Spleen (tissue), 7 donors: ENCODE results near the gene CUEDC1.

Source experiments
- CTCF ChIP-seq, 11 experiments: fragments of 200-600 bp in 7 of 11; fragments of 450-650 bp in 4 of 11; sonication (generic) in 4 of 11; IDR thresholded peaks in 8 of 11; conservative IDR thresholded peaks in 3 of 11; 1 replicate in 7 of 11; 2 replicates in 4 of 11; pipeline versions ENCODE4 v1.4.0 to v1.8.0; 2016 to 2021; ENCODE audit warnings: antibody characterized with exemption in 11 of 11, inconsistent platforms in 4 of 11, mild to moderate bottlenecking in 1 of 11
- POLR2A ChIP-seq, 3 donors: fragments of 450-650 bp; IDR thresholded peaks; one replicate each; pipeline ENCODE4 v1.5.1; 2017; ENCODE audit warnings: antibody characterized with exemption in 3 of 3, mild to moderate bottlenecking in 1 of 3
- POLR2AphosphoS5 ChIP-seq, 3 donors: sonication (generic); formaldehyde crosslinking; IDR thresholded peaks; one replicate each; pipeline ENCODE4 v1.5.1; 2017; ENCODE audit warnings: antibody characterized with exemption in 3 of 3
- donor health status: DM: no; HTN: no; CAD: no; lungs with moderate emphysema.
- donor health status: DM: no; HTN: no; CAD: no.
- donor health status: DM: no; HTN: no; CAD: no.

- no peak for TF ChIP-seq CTCF (IDR thresholded peaks at IDR 0.05 in 8 of 11, conservative IDR thresholded peaks at IDR 0.05 in 3 of 11)
- TF ChIP-seq POLR2A (IDR thresholded peaks at IDR 0.05) = no peak
- TF ChIP-seq POLR2AphosphoS5 (IDR thresholded peaks at IDR 0.05) = peak in 2 of 3 donors; percentile 62 to 72
Measured at GRCh38 chr17:57874434-57875289, 80.5 kb downstream of the CUEDC1 start.
